ENCODE data around the gene KIN. TPM values are rescaled to one million over a fixed set of nuclear protein-coding genes. Genes with fewer than 3 reads are reported as not detected.
"Not testable (repeated sequence)": the region's sequence is repeated elsewhere in the genome, so short reads cannot be mapped to it uniquely, and the experiment has no call there.

KIN gene
- total RNA-seq, 2 donors from 2014 or later: 10.8 to 13.2 TPM

GRCh38 chr10:7808686-7809267 lies 21.0 kb upstream of the KIN start:
- no peak overlapping the region for H3K27ac Mint-ChIP-seq
- H3K36me3 Mint-ChIP-seq: peaks cover 11 to 15% of the 10 kb centered on the region in 2 donors
- H3K9me3 Mint-ChIP-seq: no peaks in the 10 kb centered on the region
- no peak for DNase-seq (ENCODE audit: low spot score in 2 of 2)
- ATAC-seq: no peak

- Mint-ChIP-seq H3K9me3 (no peaks in the 10 kb centered on the region), H3K36me3 (peaks cover 13 to 31% of the 10 kb centered on the region in 2 donors), H3K27ac (peak overlapping the region; percentile 29 to 81)
- DNase-seq (ENCODE audit: low spot score in 2 of 2) (no peak), ATAC-seq (no peak)
These were observed 16.9 kb upstream of the KIN start for GRCh38 chr10:7804741-7805140.

- Mint-ChIP-seq H3K27ac (peak overlapping the region in 1 of 2 donors; percentile 29), H3K9me3 (no peaks in the 10 kb centered on the region), H3K36me3 (peaks cover 13 to 37% of the 10 kb centered on the region in 2 donors)
- DNase-seq (ENCODE audit: low spot score in 2 of 2): no peak
- ATAC-seq: no peak
These were observed 16.4 kb upstream of the KIN start for GRCh38 chr10:7804216-7804615.

GRCh38 chr10:7802606-7803005 lies 14.8 kb upstream of the KIN start:
- Mint-ChIP-seq H3K27ac (peak overlapping the region in 1 of 2 donors; percentile 22), H3K36me3 (peaks cover 13 to 39% of the 10 kb centered on the region in 2 donors), H3K9me3 (no peaks in the 10 kb centered on the region)
- ATAC-seq (no peak), DNase-seq (ENCODE audit: low spot score in 2 of 2) (no peak)

- DNase-seq (ENCODE audit: low spot score in 2 of 2) (no peak), ATAC-seq (peak in 1 of 2 donors; percentile 45)
- Mint-ChIP-seq H3K36me3 (peaks cover 7 to 26% of the 10 kb centered on the region in 2 donors), H3K9me3 (no peaks in the 10 kb centered on the region), H3K27ac (peak overlapping the region; percentile 61 to 71)
These were observed 9.8 kb upstream of the KIN start for GRCh38 chr10:7797582-7797981.

GRCh38 chr10:7795605-7796004 lies 7.8 kb upstream of the KIN start:
- DNase-seq (ENCODE audit: low spot score in 2 of 2): no peak
- Mint-ChIP-seq H3K9me3 (no peaks in the 10 kb centered on the region), H3K27ac (no peak overlapping the region), H3K36me3 (peaks cover 11 to 28% of the 10 kb centered on the region in 2 donors)
- no peak for ATAC-seq

GRCh38 chr10:7794251-7795026 lies 6.6 kb upstream of the KIN start:
- ATAC-seq (no peak), DNase-seq (ENCODE audit: low spot score in 2 of 2) (no peak)
- H3K27ac Mint-ChIP-seq: no peak overlapping the region
- H3K9me3 Mint-ChIP-seq: no peaks in the 10 kb centered on the region
- peaks cover 14 to 23% of the 10 kb centered on the region in 2 donors for H3K36me3 Mint-ChIP-seq

- H3K9me3 Mint-ChIP-seq: no peaks in the 10 kb centered on the region
- no peak overlapping the region for H3K27ac Mint-ChIP-seq
- ATAC-seq (no peak), DNase-seq (ENCODE audit: low spot score in 2 of 2) (no peak)
- peaks cover 19% of the 10 kb centered on the region in 2 donors for H3K36me3 Mint-ChIP-seq
These were observed 4.7 kb upstream of the KIN start for GRCh38 chr10:7792541-7792940.

- DNase-seq (ENCODE audit: low spot score in 2 of 2): no peak
- no peak for ATAC-seq
- peaks cover 9 to 12% of the 10 kb centered on the region in 2 donors for H3K36me3 Mint-ChIP-seq
- H3K9me3 Mint-ChIP-seq: no peaks in the 10 kb centered on the region
- H3K27ac Mint-ChIP-seq: peak overlapping the region in 1 of 2 donors; percentile 92
These were observed 1.6 kb upstream of the KIN start for GRCh38 chr10:7789390-7789789.

GRCh38 chr10:7788639-7789286 lies 970 bp upstream of the KIN start:
- Mint-ChIP-seq H3K9me3 (no peaks in the 10 kb centered on the region), H3K36me3 (peaks cover 9 to 12% of the 10 kb centered on the region in 2 donors), H3K27ac (no peak overlapping the region)
- ATAC-seq (peak in 1 of 2 donors; percentile 5), DNase-seq (ENCODE audit: low spot score in 2 of 2) (no peak)

- ATAC-seq: peak; percentile 2 to 21
These were observed 490 bp downstream of the KIN start for GRCh38 chr10:7787150-7787856.

GRCh38 chr10:7786430-7786829 lies 1.4 kb downstream of the KIN start:
- no peak overlapping the region for H3K27ac Mint-ChIP-seq
- ATAC-seq: no peak
- no peaks in the 10 kb centered on the region for H3K9me3 Mint-ChIP-seq
- DNase-seq (ENCODE audit: low spot score in 2 of 2): no peak
- H3K36me3 Mint-ChIP-seq: peaks cover 9 to 12% of the 10 kb centered on the region in 2 donors

More at GRCh38 chr10:7787150-7787856, 490 bp downstream of the KIN start:
- Mint-ChIP-seq H3K36me3 (peaks cover 9 to 12% of the 10 kb centered on the region in 2 donors), H3K9me3 (no peaks in the 10 kb centered on the region), H3K27ac (no peak overlapping the region)
- DNase-seq (ENCODE audit: low spot score in 2 of 2): peak in 1 of 2 donors; percentile 18

GRCh38 chr10:7782194-7782593 lies 5.6 kb downstream of the KIN start:
- DNase-seq (ENCODE audit: low spot score in 2 of 2); ATAC-seq; H3K27ac Mint-ChIP-seq; H3K9me3 Mint-ChIP-seq: not testable (repeated sequence)
- H3K36me3 Mint-ChIP-seq: peaks cover 11 to 12% of the 10 kb centered on the region in 2 donors

GRCh38 chr10:7776777-7777176 lies 11.0 kb downstream of the KIN start:
- Mint-ChIP-seq H3K27ac (no peak overlapping the region), H3K36me3 (peaks cover 11 to 12% of the 10 kb centered on the region in 2 donors), H3K9me3 (no peaks in the 10 kb centered on the region)
- ATAC-seq (no peak), DNase-seq (ENCODE audit: low spot score in 2 of 2) (no peak)

- Mint-ChIP-seq H3K36me3 (peaks cover 0 to 10% of the 10 kb centered on the region in 2 donors), H3K9me3 (no peaks in the 10 kb centered on the region), H3K27ac (no peak overlapping the region)
- ATAC-seq (no peak), DNase-seq (ENCODE audit: low spot score in 2 of 2) (no peak)
These were observed 13.7 kb downstream of the KIN start for GRCh38 chr10:7773845-7774801.

- ATAC-seq: no peak
- DNase-seq (ENCODE audit: low spot score in 2 of 2): no peak
- H3K36me3 Mint-ChIP-seq: peaks cover 0 to 11% of the 10 kb centered on the region in 2 donors
- H3K9me3 Mint-ChIP-seq: no peaks in the 10 kb centered on the region
- H3K27ac Mint-ChIP-seq: peak overlapping the region in 1 of 2 donors; percentile 36
These were observed 19.4 kb downstream of the KIN start for GRCh38 chr10:7768417-7768816.

Data from activated naive CD4-positive, alpha-beta T cell treated with anti-CD3 and anti-CD28 coated beads, Interleukin-2, amount 50 U/mL, for 72 hours (primary cell).